Right atrium auricular region (tissue), 2 donors: Measurements from ENCODE around the gene LIMS1. TPM values are rescaled to one million over a fixed set of nuclear protein-coding genes. Genes with fewer than 3 reads are reported as not detected.

Experiments used
- DNase-seq: peaks from one replicate; pipeline ENCODE4 v3.0.0-alpha.2; 2019; ENCODE audit warnings: low spot score
- H3K27ac ChIP-seq, 2 donors: fragments of 200-600 bp; sonication (generic); 1 replicate in 1 of 2; 2 replicates in 1 of 2; pipeline ENCODE4 v1.5.1; 2016 to 2019
- H3K27me3 ChIP-seq, 2 donors: fragments of 200-600 bp; sonication (generic); one replicate each; pipeline versions ENCODE4 v1.5.1 to v1.6.0; 2017 to 2019
- H3K36me3 ChIP-seq: fragments of 200-600 bp; sonication (generic); one replicate; pipeline ENCODE4 v1.5.1; 2016
- H3K4me1 ChIP-seq, 2 donors: fragments of 200-600 bp; sonication (generic); one replicate each; pipeline versions ENCODE4 v1.5.1 to v1.6.0; 2017 to 2019
- H3K4me3 ChIP-seq, 2 donors: fragments of 200-600 bp; sonication (generic); 1 replicate in 1 of 2; 2 replicates in 1 of 2; pipeline ENCODE4 v1.5.1; 2017 to 2019; ENCODE audit warnings: mild to moderate bottlenecking in 1 of 2, moderate library complexity in 1 of 2
- H3K9me3 ChIP-seq, 2 donors: fragments of 200-600 bp; sonication (generic); one replicate each; pipeline ENCODE4 v1.5.1; 2019
- total RNA-seq, 2 donors: library from RNA; depleted of rRNA; stranded (reverse); fragments of >200 nt; gene quantifications; one replicate each; pipeline ENCODE4 v1.1.0, GENCODE V29; 2016
- TF ChIP-seq, protein P1 (sequence below), 2 donors: fragments of 200-600 bp; sonication (generic); IDR thresholded peaks; one replicate each; pipeline ENCODE4 v1.5.1; 2019; ENCODE audit warnings: antibody characterized with exemption in 2 of 2

LIMS1 gene
- total RNA-seq, 2 donors from 2014 or later: 66.7 to 106 TPM

DNA sequence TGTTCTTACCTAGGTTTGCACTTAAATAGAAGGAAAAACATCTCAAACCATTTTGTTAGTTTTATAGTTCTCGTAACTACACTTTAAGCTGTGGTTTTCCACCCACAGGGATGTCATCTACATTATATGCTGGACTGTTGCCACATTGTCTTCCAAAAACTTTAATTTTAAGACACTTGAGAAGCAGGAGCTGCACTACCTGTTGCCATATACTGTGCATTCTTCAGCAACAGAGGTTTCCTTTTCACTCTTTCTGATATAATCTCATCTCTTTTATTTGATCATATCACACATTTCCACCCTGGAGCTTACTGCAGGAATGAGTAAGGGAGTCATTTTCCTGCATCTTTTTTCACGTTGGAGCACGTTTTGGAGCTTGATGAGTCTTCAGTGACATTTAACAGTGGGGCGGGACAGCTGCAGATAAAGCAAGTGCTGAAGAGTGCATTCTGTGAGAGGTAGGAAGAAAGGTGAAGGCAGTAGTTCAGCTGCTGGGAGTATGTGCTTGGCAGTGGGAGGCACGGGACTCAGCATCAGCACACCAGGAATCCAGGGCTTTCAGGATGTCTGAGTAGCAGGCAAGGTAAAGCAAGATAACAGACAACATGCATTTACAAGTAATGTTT, 3.8 kb downstream of the LIMS1 start:
- TF ChIP-seq, protein P1, sequence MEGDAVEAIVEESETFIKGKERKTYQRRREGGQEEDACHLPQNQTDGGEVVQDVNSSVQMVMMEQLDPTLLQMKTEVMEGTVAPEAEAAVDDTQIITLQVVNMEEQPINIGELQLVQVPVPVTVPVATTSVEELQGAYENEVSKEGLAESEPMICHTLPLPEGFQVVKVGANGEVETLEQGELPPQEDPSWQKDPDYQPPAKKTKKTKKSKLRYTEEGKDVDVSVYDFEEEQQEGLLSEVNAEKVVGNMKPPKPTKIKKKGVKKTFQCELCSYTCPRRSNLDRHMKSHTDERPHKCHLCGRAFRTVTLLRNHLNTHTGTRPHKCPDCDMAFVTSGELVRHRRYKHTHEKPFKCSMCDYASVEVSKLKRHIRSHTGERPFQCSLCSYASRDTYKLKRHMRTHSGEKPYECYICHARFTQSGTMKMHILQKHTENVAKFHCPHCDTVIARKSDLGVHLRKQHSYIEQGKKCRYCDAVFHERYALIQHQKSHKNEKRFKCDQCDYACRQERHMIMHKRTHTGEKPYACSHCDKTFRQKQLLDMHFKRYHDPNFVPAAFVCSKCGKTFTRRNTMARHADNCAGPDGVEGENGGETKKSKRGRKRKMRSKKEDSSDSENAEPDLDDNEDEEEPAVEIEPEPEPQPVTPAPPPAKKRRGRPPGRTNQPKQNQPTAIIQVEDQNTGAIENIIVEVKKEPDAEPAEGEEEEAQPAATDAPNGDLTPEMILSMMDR (IDR thresholded peaks at IDR 0.05): no peak
- H3K4me1 ChIP-seq: peaks cover 0 to 44% of the 10 kb centered on the region in 2 donors
- no peaks in the 10 kb centered on the region for H3K27me3 ChIP-seq
- no peak overlapping the region for H3K27ac ChIP-seq
- no peaks in the 10 kb centered on the region for H3K9me3 ChIP-seq
- DNase-seq: no peak
- H3K4me3 ChIP-seq: no peak overlapping the region
- no peaks in the 10 kb centered on the region for H3K36me3 ChIP-seq

DNA sequence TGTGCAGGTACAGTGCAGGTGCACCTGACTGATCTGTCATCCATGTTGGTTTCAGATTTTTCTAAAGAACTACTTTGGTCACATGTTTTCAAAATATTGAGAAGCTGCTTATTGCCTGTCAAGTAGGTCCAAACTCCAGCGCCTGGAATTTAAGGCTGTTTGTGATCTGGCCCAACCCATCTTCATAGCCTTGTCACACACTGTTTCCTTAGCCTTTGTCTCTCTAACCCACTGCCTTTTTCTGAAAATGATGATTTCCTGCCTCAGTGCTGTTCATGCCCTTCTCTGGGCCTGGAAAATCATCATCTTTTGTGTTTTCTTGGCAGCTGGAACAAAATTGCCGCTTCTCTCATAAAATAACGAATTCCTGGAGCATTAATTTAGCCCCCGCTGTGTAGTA, 7.2 kb downstream of the LIMS1 start:
- H3K36me3 ChIP-seq: no peaks in the 10 kb centered on the region
- TF ChIP-seq, protein P1 (IDR thresholded peaks at IDR 0.05): no peak
- no peak for DNase-seq
- H3K4me1 ChIP-seq: peaks cover 0 to 34% of the 10 kb centered on the region in 2 donors
- H3K4me3 ChIP-seq: no peak overlapping the region
- no peaks in the 10 kb centered on the region for H3K9me3 ChIP-seq
- no peaks in the 10 kb centered on the region for H3K27me3 ChIP-seq
- no peak overlapping the region for H3K27ac ChIP-seq

DNA sequence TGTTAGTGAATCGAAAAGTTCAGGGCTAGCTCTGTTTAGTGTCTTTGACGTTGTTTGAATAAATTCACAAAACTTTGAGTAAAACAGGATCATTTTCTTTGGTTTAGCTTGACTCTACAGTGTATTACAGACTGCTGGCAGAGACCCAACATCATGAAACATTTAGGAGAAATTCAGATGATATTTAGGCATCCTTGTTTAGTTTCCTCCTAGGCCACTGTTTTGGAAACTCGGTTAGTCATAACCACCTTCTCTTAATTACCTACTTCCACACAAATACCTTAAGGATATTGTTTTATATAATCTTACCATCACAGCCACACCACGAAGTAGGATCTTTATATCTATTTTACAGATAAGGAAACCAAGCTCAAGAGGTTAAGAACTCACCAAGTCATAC, 7.8 kb downstream of the LIMS1 start:
- no peaks in the 10 kb centered on the region for H3K36me3 ChIP-seq
- H3K4me3 ChIP-seq: no peak overlapping the region
- no peaks in the 10 kb centered on the region for H3K27me3 ChIP-seq
- no peak for DNase-seq
- H3K9me3 ChIP-seq: no peaks in the 10 kb centered on the region
- peaks cover 0 to 31% of the 10 kb centered on the region in 2 donors for H3K4me1 ChIP-seq
- TF ChIP-seq, protein P1 (IDR thresholded peaks at IDR 0.05): no peak
- H3K27ac ChIP-seq: no peak overlapping the region

DNA sequence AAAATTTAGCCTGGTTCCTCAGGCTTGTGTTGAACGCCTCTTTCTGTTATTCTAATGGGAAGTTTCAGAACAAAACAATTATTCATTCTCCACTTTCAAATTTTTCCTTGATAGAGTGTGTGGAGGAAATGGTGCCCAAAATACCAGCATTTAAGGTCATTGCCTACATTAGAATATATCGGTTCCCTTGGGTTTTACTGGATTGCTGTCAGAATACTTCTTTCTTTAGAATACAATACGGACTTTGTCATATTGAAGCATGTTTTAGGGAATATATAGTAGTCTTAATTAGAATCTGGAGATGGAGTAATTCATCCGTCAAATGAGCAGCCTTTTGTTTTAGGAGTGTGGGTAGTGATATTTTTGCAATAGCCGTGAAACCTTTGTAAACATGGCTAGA, 13.3 kb downstream of the LIMS1 start:
- Histone ChIP-seq H3K4me3 (no peak overlapping the region), H3K9me3 (no peaks in the 10 kb centered on the region), H3K27ac (no peak overlapping the region), H3K27me3 (no peaks in the 10 kb centered on the region), H3K4me1 (peaks cover 0 to 2% of the 10 kb centered on the region in 2 donors), H3K36me3 (no peaks in the 10 kb centered on the region)
- DNase-seq: no peak
- TF ChIP-seq, protein P1 (IDR thresholded peaks at IDR 0.05): no peak

DNA sequence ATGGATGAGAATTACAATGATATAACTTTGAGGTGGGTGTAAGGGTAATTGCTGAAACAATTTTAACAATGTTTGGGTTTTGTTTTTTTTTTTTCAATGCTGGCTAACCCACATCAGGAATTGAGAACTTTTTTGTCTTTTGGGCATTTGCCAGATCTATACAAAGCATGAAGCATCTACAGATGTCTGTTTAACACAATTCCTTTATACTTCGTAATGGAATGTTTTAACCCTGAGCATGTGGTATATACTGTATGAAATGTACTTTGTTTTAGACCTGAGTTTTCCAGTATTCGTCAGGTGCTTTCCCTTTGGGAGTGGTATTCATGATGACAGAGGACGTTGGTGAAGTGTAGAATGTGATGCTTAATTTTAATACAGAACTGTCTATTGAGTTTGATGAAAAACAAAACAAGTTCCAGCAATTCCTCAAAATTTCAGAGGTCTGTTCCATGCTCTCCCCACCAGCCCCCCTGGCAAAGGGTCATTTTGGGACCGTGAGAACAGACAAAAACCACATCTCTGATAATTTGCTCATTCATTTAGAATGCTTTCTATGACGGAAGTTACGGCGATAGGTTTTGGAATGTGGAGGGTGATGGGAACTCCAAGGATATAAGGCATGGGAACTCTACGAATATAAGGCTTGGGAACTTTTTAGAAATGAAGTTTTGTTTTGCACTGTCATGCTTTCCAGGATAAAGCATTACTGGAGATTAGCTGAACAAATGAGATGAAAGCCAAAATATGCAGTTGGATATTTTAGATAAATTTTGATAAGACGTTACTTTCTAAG, 14.1 kb downstream of the LIMS1 start:
- Histone ChIP-seq H3K9me3 (no peaks in the 10 kb centered on the region), H3K36me3 (no peaks in the 10 kb centered on the region), H3K4me3 (no peak overlapping the region), H3K4me1 (peaks cover 0 to 10% of the 10 kb centered on the region in 2 donors), H3K27ac (no peak overlapping the region), H3K27me3 (no peaks in the 10 kb centered on the region)
- no peak for DNase-seq
- TF ChIP-seq, protein P1 (IDR thresholded peaks at IDR 0.05): no peak
